HPDE6-E6E7 (cell line): ENCODE data around the gene FOXO4.

Experiments used
- DNase-seq: peaks from one replicate; pipeline ENCODE4 v3.0.0; 2011; ENCODE audit warnings: missing footprints; ENCODE audit errors: extremely low spot score

The FOXO4 gene

DNA sequence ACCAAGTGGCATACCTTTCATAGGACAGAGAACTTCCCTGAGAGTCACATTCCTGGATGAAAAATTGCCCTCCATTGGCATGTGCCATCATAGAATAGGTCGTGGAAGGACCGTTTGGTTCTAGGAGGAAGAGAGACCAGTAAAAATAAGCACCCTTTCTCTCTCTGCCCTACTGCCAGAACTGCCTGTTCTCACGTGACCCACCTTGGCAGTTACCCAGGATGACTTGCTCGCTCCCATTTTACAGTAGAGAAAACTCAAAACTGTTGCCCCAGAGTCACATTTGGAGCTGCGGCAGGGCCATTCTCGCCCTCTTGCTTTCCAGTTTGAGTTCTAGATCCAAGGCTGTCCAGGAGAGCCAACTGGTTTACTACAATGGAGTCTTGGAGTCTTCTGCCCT lies 47.9 kb downstream of the FOXO4 start:
- DNase-seq: no peak

DNA sequence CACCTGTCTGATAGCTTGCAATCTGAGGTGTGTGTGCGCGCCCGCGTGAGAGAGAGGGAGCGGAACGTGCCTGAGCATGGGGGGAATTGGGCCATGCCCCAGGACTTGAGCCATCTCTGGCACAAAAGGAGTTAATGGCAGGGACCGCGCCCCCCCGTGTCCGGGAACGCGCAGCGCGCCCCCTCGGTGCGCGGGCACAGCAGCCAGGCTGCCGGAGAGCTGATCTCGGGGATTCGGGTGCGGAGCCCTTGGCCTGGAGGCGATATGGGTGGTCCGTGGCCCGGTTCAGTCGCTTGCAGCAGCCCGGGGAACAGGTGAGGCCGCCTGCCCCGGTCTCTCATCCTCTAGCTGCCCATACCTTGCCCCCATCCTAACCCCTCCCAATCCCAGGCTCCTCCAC lies 49.0 kb downstream of the FOXO4 start, which contains the start of gene NLGN3:
NLGN3 (plus strand) TSS at position 191 of the 400 bp plus-strand sequence. CDS start 2,909 bp downstream, outside the sequence.
- DNase-seq: no peak

DNA sequence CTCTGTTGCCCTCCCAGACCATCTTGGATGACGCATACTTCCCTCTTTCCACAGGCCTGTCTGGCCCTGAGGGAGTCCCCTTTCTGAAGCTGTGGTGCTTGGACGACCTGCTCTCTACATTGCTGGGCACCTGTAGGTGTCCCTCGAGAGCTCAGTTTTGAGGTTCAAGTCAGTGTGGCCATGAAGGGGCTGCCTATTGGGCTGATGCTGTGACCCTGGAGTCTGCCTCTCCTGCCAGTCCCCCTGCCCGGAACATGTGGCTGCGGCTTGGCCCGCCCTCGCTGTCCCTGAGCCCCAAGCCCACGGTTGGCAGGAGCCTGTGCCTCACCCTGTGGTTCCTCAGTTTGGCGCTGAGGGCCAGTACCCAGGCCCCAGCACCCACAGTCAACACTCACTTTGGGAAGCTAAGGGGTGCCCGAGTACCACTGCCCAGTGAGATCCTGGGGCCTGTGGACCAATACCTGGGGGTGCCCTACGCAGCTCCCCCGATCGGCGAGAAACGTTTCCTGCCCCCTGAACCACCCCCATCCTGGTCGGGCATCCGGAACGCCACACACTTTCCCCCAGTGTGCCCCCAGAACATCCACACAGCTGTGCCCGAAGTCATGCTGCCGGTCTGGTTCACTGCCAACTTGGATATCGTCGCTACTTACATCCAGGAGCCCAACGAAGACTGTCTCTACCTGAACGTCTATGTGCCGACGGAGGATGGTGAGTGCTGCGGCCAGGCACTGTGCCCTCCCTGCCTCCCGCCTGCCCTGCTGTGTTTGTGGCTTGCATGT lies 52.0 kb downstream of the FOXO4 start:
- DNase-seq: no peak

DNA sequence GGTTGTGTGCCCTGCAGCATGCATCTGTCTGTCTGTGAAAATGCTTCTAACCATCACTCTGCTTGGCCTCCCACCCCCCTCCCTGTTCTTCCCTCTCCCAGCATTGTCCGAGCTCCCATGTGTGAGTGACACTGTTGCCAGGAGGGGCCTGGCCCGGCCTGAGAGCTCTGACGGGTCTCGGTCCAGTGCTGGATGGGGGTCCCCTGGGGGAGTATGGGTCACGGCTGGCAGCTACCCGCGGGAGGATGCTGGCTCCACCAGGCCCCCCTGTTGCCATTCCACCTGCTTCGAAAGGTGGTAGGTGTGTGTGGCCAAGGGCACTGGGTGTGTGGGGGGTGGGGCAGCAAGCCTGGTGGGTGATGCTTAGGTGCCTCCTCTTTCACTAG lies 52.6 kb downstream of the FOXO4 start:
- no peak for DNase-seq

DNA sequence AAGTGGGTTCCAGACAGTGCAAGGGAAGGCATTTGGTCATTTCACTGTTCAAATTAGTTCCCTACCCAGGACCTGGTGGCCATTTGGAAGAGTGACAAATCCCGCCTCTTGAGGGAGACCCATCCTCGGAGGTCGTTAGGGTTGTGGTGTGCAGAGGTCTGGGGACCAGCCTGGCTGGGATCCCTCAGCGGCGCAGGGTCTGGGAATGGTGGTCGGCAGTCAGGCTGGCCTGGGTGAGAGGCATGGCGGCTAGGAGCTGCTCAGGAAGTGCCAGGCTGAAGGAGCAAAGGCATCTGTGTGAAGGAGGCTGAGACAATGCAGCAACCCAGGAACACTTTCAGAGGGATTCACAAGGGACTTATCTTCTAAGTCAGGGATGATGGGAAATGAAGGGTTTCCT lies 55.7 kb downstream of the FOXO4 start:
- no peak for DNase-seq
